Measurements from ENCODE around the gene ASTN2.

DNA sequence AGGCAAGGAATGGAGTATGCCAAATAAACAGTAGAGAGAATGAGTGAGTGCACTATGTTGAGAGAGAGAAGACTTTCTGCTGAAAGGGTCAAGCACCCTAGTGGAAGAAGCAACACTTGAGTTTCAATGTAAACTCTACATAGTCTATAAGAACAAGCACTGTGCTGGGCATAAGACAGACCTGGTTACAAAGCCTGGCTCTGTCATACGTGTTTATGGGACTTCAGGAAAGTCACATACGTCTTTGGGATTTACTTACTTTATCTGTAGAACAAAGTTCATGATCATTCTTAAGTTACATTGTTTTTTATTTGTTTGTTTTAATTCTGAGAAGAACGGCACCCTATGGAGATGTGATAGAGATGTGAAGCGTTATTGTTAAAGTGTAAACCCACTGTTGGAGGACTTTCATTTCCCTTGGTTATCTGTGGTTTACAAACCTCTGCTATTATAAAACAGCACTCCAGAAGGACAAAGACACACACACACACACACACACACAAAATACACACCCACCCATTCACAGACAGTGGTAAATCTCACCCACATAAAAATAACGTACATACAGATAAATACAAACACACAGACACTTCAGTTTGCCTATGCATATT lies 798.4 kb downstream of the ASTN2 start:
- TF ChIP-seq POLR2AphosphoS5 (IDR thresholded peaks at IDR 0.05): no peak
- no peak for TF ChIP-seq CTCF (IDR thresholded peaks at IDR 0.05)

Measured in prostate gland (tissue), 2 donors.